Measurements from ENCODE around the gene DUSP21.
"Not testable (repeated sequence)": the region's sequence is repeated elsewhere in the genome, so short reads cannot be mapped to it uniquely, and the experiment has no call there.

The DUSP21 gene

DNA sequence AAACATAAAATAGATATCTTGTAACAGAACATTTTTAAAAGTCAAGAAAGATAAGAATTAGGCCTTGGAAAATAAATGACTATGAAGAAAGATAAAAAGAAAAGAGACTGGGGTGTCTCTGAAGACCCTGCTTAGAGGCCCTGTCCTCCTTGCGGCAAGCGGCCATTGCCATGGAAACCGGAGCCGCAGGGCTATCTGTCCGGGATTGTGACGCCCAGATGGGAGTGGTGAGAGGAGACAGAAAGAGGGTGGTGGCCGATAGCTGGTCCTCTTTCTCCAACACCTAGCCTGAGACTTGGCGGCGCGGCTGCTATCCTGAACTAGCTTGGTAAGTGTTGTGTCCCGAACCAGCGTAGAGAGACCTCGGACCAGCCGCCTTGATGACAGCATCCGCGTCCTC, at the start of gene DUSP21:
Gene DUSP21, plus strand, starts transcription at position 269 of the 400 bp plus-strand sequence. Its CDS starts 112 bp downstream, at position 381.
- DNase-seq: no peak

DNA sequence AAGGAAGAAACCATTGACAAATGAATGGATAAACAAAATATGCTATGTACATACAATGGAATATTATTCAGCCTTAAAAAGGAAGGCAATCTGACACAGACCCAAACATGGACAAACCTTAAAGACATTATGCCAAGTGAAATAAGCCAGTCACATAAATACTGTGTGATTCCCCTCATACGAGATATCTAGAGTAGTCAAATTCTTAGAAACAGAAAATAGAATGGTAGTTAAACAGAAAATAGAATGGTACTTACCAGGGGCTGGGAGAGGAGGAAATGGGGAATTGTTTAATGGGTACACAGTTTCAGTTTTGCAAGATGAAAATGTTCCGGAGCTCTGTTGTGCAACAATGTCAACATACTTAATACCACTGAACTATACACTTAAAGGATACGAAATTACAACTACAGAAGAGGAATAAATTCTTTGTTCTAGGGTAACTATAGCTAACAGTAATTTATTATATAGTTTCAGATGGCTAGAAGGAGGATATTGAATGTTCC, 47.8 kb upstream of the DUSP21 start:
- DNase-seq: no peak

GRCh38 chrX:44802613-44803012, 41.2 kb upstream of the DUSP21 start:
- DNase-seq: no peak

DNA sequence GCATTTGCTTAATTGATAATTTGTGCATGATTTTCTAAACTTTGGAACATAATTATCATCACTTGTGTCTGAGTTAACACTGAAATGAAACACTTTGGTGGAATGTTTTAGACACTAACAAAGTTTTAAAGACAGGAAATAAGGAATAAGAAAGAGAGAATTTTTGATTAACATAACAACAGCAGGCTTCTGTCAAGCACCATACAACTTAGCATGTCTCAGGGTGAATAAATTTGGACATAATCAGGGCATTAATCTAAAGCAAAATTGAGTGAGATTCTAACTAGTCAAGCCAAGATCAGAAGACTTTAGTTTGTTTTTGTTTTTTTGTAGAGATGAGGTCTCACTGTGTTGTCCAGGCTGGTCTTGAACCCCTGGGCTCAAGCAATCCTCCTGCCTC, 28.1 kb upstream of the DUSP21 start:
- DNase-seq: no peak

GRCh38 chrX:44816367-44816766, 27.5 kb upstream of the DUSP21 start:
- DNase-seq: no peak

GRCh38 chrX:44817029-44817428, 26.8 kb upstream of the DUSP21 start:
- no peak for DNase-seq

DNA sequence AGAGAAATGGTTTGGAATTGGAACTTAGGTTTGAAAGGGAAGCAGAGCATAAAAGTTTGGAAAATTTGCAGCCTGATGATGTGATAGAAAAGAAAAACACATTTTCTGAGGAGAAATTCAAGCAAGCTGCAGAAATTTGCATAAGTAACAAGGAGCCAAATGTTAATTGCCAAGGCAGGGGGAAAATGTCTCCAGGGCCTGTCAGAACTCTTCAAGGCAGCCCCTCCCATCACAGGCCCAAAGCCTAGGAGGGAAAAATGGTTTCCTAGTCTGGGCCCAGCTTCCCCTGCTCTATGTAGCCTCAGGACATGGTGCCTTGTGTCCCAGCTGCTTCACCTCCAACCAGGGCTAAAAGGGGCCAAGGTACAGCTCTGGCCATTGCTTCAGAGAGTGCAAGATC, 21.2 kb upstream of the DUSP21 start:
- DNase-seq: no peak

- DNase-seq: not testable (repeated sequence)
Observed at GRCh38 chrX:44823193-44823592, 20.6 kb upstream of the DUSP21 start.

- no peak for DNase-seq
Observed at GRCh38 chrX:44828008-44828605, 15.7 kb upstream of the DUSP21 start.

DNA sequence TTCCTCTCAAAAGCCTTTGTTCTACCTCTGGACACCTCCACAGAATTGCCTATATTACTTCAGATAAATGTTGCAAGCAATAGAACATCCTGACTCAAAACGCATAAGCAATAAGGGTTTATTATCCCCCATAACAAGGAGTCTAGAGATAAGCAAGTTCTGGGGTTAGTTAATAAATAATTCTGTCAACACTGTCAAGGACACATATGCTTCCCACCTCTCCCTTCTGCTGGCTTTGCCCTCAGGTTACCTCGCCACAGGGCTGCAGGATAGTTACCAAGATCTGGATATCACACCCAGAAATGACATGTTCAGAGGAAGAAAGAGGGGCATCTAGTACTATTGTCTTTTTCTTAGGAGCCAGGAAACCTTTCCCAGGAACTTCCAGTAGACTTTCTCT, 14.0 kb upstream of the DUSP21 start:
- DNase-seq: no peak

- no peak for DNase-seq
Observed at GRCh38 chrX:44842550-44843317, 1.1 kb upstream of the DUSP21 start.

- no peak for DNase-seq
Observed at GRCh38 chrX:44843318-44843702, 511 bp upstream of the DUSP21 start.

- no peak for DNase-seq
Observed at GRCh38 chrX:44844204-44844603, 383 bp downstream of the DUSP21 start.

DNA sequence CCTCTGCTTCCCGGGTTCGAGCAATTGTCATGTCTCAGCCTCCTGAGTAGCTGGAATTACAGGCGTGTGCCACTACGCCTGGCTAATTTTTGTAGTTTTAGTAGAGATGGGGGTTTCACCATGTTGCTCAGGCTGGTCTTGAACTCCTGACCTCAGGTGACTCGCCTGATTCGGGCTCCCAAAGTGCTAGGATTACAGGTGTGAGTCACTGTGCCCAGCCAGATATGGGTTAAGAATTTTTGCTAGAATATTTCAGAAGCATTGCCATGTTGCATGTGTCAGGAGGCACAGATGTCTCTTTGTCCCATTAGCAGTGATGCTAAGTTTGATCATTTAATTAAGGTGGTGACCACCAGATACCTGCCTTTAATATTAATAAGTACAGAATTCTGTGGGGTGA, 7.1 kb downstream of the DUSP21 start:
- not testable (repeated sequence) for DNase-seq

DNA sequence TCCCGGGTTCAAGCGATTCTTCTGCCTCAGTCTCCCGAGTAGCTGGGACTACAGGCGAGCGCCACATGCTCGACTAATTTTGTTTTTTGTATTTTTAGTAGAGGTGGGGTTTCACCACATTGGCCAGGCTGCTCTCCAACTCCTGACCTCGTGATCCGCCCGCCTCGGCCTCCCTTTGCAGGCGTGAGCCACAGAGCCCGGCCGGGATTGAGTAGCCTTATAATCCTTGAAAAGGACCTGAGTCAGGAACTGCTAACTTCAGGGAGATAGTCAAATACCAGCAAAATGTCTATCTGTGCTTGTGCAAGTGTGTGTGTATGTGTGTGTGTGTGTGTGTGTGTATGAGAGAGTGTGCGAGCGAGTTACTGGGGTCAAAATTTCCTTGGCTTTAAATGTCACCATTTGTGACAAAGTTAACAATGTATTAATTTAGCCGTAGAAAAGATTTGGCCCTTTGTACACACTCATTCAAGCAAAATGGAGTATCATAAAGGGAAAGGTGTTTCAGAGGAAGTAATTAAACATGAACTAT, 27.4 kb downstream of the DUSP21 start:
- no peak for DNase-seq

DNA sequence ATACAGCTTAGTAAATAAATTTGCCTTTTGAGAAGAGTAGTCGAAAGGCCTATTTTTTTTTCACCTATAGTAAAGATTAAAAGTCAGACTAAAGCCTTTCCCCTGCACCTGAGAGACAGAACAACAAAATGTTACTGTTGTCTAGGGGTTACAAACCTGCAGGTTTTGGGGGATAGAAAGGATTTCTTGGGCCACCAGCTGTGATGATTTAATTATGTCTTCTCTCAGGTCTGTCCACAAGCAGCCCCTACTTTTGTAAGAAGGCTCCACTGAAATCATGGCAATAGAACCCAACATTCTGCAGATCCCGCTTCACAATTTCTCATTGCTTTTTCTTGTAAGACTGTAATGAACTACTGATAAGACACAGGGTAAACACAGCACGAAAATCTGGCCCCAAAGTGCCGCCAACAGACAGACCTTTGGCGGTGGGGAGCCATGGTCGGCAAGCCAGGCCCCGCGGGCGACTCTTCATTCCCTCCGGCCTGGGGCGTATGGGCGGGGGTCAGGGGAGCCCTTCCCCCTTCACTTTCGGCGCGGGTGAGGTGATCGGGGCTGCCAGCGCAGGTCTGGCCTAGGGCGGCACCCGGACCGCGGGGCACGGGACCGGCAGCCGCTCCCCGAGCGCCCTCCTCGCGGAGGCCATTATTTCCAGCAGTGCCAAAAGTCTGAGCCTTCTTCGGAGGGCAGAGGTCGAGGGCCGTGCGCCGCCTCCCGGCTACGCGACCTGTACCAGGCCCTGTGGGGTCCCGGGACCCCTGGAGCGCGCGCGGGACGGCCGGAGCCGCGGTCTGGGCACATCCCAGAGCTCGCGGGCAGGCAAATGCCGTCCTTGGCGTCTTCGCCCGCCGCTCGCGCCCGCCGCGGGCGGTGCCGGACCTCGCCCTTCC, 28.4 kb downstream of the DUSP21 start:
- DNase-seq: no peak

DNA sequence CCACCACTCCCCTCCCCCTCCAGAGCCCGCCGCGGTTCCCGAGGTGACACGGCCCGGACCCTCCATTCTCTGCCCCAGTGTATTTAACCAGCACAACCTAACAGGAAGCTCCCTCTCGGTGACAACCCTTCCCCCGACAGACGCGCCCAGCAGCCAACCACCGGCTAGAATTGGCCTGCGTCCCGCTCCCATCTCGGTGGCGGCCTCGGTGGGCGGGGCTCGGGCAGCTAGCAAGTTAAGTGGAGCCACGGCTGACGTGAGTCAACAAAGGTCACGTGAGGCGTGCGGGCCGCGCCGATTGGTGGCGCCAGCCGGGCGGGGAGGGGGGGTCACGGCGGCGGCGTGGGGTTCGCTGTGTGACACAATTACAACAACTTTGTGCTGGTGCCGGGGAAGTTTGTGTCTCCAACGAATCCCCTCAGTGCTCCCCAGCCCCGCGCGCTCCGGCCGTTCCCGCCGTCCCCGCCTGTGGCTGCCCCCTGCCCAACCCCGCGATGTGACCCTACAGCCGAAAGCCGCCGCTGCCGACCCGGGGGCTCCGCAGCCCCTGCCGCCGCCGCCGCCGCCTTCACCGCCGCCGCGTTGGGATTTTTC, 29.1 kb downstream of the DUSP21 start, which contains the start of gene KDM6A:
Gene KDM6A, plus strand, starts transcription at position 368 of the 594 bp plus-strand sequence. CDS start 364 bp downstream, outside the sequence.
- peak; percentile 87 for DNase-seq

GRCh38 chrX:44873415-44874276, 29.8 kb downstream of the DUSP21 start:
- peak; percentile 26 for DNase-seq

DNA sequence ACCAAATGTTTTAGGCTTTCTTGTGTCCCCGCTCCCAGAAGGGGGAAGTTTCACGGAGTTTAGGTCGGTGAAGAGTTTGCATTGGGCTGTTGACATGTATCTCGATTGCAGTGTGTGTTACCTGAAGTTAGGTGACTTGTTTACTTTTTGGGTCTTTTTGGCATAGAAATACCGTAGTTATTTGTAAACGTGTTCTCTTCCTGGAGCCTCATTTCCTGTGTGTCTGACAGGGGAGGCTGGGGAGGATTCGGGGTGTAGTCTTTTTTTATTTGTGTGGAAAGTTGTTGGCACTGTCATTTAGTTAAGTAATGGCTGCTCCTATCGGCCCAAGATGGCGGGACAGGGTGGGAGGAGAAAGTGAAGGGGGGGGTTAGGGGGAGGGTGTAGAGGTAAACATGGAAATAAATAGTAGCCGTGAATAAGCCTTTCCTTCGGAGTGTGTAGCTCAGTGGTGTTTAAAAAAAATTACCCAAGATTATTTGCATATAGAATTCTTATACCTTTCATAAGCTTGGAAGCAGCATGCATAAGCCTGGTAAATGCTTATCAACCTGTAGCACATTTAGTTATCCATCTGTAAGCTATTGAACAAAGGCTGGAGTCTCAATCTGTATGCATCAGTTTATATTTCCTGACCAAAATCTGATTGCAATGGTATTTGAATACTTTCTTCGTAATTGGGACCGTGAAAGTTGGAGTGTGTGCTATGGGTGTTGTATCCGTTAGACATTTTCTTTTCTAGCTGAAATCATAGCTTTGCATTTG, 30.8 kb downstream of the DUSP21 start:
- DNase-seq: no peak

DNA sequence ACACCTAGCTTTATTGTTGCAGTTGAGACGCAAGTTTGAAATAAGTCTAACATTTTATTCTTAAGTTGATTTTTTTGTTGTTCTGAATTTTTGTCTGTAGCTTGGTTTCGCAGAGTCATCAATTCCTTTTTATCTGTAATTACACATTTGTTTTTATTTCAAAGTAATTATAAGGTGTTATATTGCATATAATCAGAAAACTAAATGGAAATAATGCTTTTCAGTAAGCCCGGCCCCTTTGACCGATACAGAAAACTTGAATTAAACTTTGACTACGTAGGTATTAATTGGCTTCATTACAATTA, 31.3 kb downstream of the DUSP21 start:
- DNase-seq: no peak

- no peak for DNase-seq
Observed at GRCh38 chrX:44876086-44876485, 32.3 kb downstream of the DUSP21 start.

Data from GF-D8 (cell line).